Vagina (tissue), 2 donors: ENCODE results near the gene PAPOLB.

Experiments
- CTCF ChIP-seq, 3 experiments: fragments of 450-650 bp in 2 of 3; fragments of 200-600 bp in 1 of 3; sonication (generic) in 1 of 3; IDR thresholded peaks; one replicate each; pipeline ENCODE4 v1.5.1; 2017 to 2019; ENCODE audit warnings: antibody characterized with exemption in 3 of 3, mild to moderate bottlenecking in 2 of 3, moderate library complexity in 2 of 3
- POLR2AphosphoS5 ChIP-seq, 2 donors: sonication (generic); formaldehyde crosslinking; IDR thresholded peaks; one replicate each; pipeline ENCODE4 v1.9.0; 2017; ENCODE audit warnings: antibody characterized with exemption in 2 of 2, mild to moderate bottlenecking in 2 of 2, low read depth in 1 of 2; ENCODE audit not compliant: insufficient read depth in 1 of 2

DNA sequence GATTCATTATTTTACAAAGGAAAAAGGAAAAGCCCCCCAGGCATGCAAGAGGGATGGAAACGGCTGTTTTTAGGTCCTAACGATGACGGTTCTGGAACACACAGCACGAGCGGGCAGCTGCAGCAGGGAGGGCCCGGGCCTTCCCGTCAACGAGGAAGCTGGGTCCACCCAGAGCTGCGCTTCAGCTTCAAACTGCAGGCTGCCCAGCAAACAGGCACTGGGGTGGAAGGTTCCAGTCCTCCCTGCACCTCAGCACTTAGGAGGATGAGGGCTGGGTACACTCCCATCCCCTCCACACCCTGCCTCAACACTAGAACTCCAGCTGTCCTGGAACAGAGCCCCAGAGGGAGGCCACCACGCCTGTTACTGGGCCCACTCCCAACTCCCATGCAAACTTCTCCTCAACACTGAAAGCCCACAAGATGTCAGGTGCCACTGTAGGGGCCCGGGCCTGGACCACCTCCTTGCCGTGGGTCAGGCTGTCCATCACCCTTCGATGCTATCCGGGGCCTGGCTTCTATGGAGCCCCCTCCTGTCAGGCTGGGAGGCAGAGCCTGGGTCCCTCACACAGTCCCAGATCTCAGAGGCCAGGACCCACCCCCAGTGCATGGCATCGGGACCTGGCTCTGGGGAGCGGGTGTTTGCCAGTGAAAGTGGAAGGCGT, 33.0 kb downstream of the PAPOLB start:
- no peak for TF ChIP-seq CTCF (IDR thresholded peaks at IDR 0.05)
- TF ChIP-seq POLR2AphosphoS5 (IDR thresholded peaks at IDR 0.05; ENCODE audit: insufficient read depth in 1 of 2, low read depth in 1 of 2) = no peak
